ENCODE data around the gene FBXO9. TPM values are rescaled to one million over a fixed set of nuclear protein-coding genes. Genes with fewer than 3 reads are reported as not detected.

Gene FBXO9
- total RNA-seq, 1 experiment from 2014 or later, result 71.0 TPM

- TF ChIP-seq CTCF (IDR thresholded peaks at IDR 0.05 in 2 of 3, conservative IDR thresholded peaks at IDR 0.05 in 1 of 3; ENCODE audit: borderline replicate concordance in 1 of 3, insufficient read depth in 1 of 3, low read depth in 2 of 3, low read length in 2 of 3) (no peak), POLR2AphosphoS5 (IDR thresholded peaks at IDR 0.05; ENCODE audit: low read depth, low read length) (no peak)
Observed at GRCh38 chr6:53104916-53105315, 39.7 kb downstream of the FBXO9 start (continued).

GRCh38 chr6:53107091-53107490, 41.9 kb downstream of the FBXO9 start:
- intact Hi-C loops (cut with micrococcal nuclease), result no loop called here

More at GRCh38 chr6:53107091-53107490, 41.9 kb downstream of the FBXO9 start:
- H3K36me3 ChIP-seq (ENCODE audit: control insufficient read depth in 1 of 2, insufficient read depth in 2 of 2, low read length in 2 of 2), result peaks cover under 1 to 2% of the 10 kb centered on the region in 2 experiments; a peak in 2 of 4 replicates
- no peak overlapping the region for H3K9ac ChIP-seq (ENCODE audit: low read length)
- no peaks in the 10 kb centered on the region for H4K20me1 ChIP-seq (ENCODE audit: insufficient read depth)
- ChIA-PET CTCF (no interaction called here), RAD21 (ENCODE audit: low non-redundant PET in 1 of 2, low total read pairs in 2 of 2, uncharacterized antibody in 2 of 2, unreplicated experiment in 2 of 2) (no interaction called here), POLR2A (no interaction called here)
- no TSS peak for BruUV-seq (replicated peaks)
- H3K4me3 ChIP-seq (replicated peaks in 1 of 2; ENCODE audit: low read depth in 1 of 2, low read length in 2 of 2), result no peak overlapping the region
- H3K4me1 ChIP-seq (ENCODE audit: control insufficient read depth in 1 of 2, insufficient read depth in 2 of 2, low read length in 2 of 2), result 0 out of 4 replicates have a peak, but pooled peaks cover 0 to under 1% of the 10 kb centered on the region in 2 experiments
- no peaks in the 10 kb centered on the region for H3K79me2 ChIP-seq (ENCODE audit: insufficient read depth, low read length)
- no peak for ATAC-seq
- DNase-seq (ENCODE audit: low read depth, low spot score), result no peak
- no peak overlapping the region for H3K27ac ChIP-seq (ENCODE audit: low read depth, low read length)
- H3K9me2 ChIP-seq (ENCODE audit: insufficient read depth), result no peaks in the 10 kb centered on the region
- H3K4me2 ChIP-seq (ENCODE audit: low read length), result no peak overlapping the region
- H2AFZ ChIP-seq (ENCODE audit: low read depth, low read length, poor library complexity, severe bottlenecking), result no peak overlapping the region
- TF ChIP-seq JUND (IDR thresholded peaks at IDR 0.05) (no peak), MAX (IDR thresholded peaks at IDR 0.05) (no peak), ELF1 (IDR thresholded peaks at IDR 0.05; ENCODE audit: borderline replicate concordance, low read depth) (no peak), FOSL1 (IDR thresholded peaks at IDR 0.05; ENCODE audit: low read depth) (no peak), REST (IDR thresholded peaks at IDR 0.05; ENCODE audit: low read depth) (no peak), CEBPB (IDR thresholded peaks at IDR 0.05; ENCODE audit: low read depth) (no peak), SRF (IDR thresholded peaks at IDR 0.05; ENCODE audit: low read depth) (no peak), SIN3A (IDR thresholded peaks at IDR 0.05; ENCODE audit: low read depth) (no peak), ZFX (IDR thresholded peaks at IDR 0.05) (no peak), SP1 (IDR thresholded peaks at IDR 0.05; ENCODE audit: low read depth) (no peak), POLR2A (IDR thresholded peaks at IDR 0.05; ENCODE audit: borderline replicate concordance, extremely low read depth, insufficient read depth, insufficient read length) (no peak), YY1 (IDR thresholded peaks at IDR 0.05; ENCODE audit: extremely low read depth, insufficient replicate concordance, low read depth, low read length) (no peak), ATF3 (IDR thresholded peaks at IDR 0.05) (no peak), CTCF (IDR thresholded peaks at IDR 0.05 in 2 of 3, conservative IDR thresholded peaks at IDR 0.05 in 1 of 3; ENCODE audit: borderline replicate concordance in 1 of 3, insufficient read depth in 1 of 3, low read depth in 2 of 3, low read length in 2 of 3) (no peak), TCF7L2 (IDR thresholded peaks at IDR 0.05; ENCODE audit: borderline replicate concordance, extremely low read depth, insufficient read depth, insufficient read length) (no peak), RAD21 (IDR thresholded peaks at IDR 0.05; ENCODE audit: low read depth) (no peak), POLR2AphosphoS5 (IDR thresholded peaks at IDR 0.05; ENCODE audit: low read depth, low read length) (no peak)
- H3K27me3 ChIP-seq (ENCODE audit: insufficient read depth, low read length), result no peaks in the 10 kb centered on the region
- H3K9me3 ChIP-seq (ENCODE audit: control insufficient read depth in 1 of 2, insufficient read depth in 1 of 2, low read depth in 1 of 2, low read length in 2 of 2), result no peaks in the 10 kb centered on the region

Measured in HCT116 (cell line).